H9 (cell line): ENCODE results near the gene CEP128. TPM values are rescaled to one million over a fixed set of nuclear protein-coding genes. Genes with fewer than 3 reads are reported as not detected.

ENCODE experiments used
- DNase-seq: peaks from one replicate; pipeline ENCODE4 v3.0.0-alpha.2; 2017
- H2AFZ ChIP-seq: one replicate; pipeline ENCODE4 v1.6.1; 2013; ENCODE audit warnings: mild to moderate bottlenecking, low read length, control low read depth, moderate library complexity
- H2AK5ac ChIP-seq: 2 replicates; pipeline ENCODE4 v1.6.1; 2013; ENCODE audit warnings: low read length, control low read depth, mixed read lengths; ENCODE audit not compliant: insufficient read length
- H2BK120ac ChIP-seq: one replicate; pipeline ENCODE4 v1.6.1; 2013; ENCODE audit warnings: low read depth, mild to moderate bottlenecking, low read length, control low read depth, inconsistent platforms; ENCODE audit not compliant: poor library complexity, severe bottlenecking
- H2BK12ac ChIP-seq: 2 replicates; pipeline ENCODE4 v1.6.1; 2013; ENCODE audit warnings: low read length, control low read depth, mixed read lengths, low read depth; ENCODE audit not compliant: insufficient read length
- H2BK15ac ChIP-seq: 2 replicates; pipeline ENCODE4 v1.6.1; 2013; ENCODE audit warnings: low read depth, low read length, control low read depth
- H2BK20ac ChIP-seq: one replicate; pipeline ENCODE4 v1.6.1; 2013; ENCODE audit warnings: low read depth, mild to moderate bottlenecking, low read length, control low read depth, inconsistent platforms; ENCODE audit not compliant: poor library complexity, severe bottlenecking
- H2BK5ac ChIP-seq: 2 replicates; pipeline ENCODE4 v1.6.1; 2013; ENCODE audit warnings: low read length, control low read depth, mixed read lengths; ENCODE audit not compliant: insufficient read length
- H3K14ac ChIP-seq: 2 replicates; pipeline ENCODE4 v1.6.1; 2013; ENCODE audit warnings: low read length, control low read depth; ENCODE audit not compliant: insufficient read depth
- H3K18ac ChIP-seq: 2 replicates; pipeline ENCODE4 v1.6.1; 2013; ENCODE audit warnings: low read depth, mild to moderate bottlenecking, mixed read lengths, low read length, control low read depth; ENCODE audit not compliant: insufficient read length
- H3K23ac ChIP-seq: 2 replicates; pipeline ENCODE4 v1.6.1; 2013; ENCODE audit warnings: low read length, control low read depth, mixed read lengths, low read depth; ENCODE audit not compliant: insufficient read length
- H3K23me2 ChIP-seq: 2 replicates; pipeline ENCODE4 v1.6.1; 2013; ENCODE audit warnings: low read depth, mild to moderate bottlenecking, mixed read lengths, low read length, control low read depth; ENCODE audit not compliant: insufficient read length, poor library complexity, severe bottlenecking
- H3K27ac ChIP-seq: 2 replicates; pipeline ENCODE4 v1.5.1; 2013; ENCODE audit warnings: low read length, control low read depth, mixed read lengths, low read depth; ENCODE audit not compliant: insufficient read length
- H3K27me3 ChIP-seq: 2 replicates; pipeline ENCODE4 v1.6.1; 2013; ENCODE audit warnings: low read length, control low read depth, inconsistent platforms; ENCODE audit not compliant: insufficient read depth
- H3K4ac ChIP-seq: 2 replicates; pipeline ENCODE4 v1.6.1; 2013; ENCODE audit warnings: low read depth, mild to moderate bottlenecking, control low read depth, inconsistent platforms, low read length, moderate library complexity
- H3K4me1 ChIP-seq: 2 replicates; pipeline ENCODE4 v1.6.1; 2013; ENCODE audit warnings: low read length, control low read depth, inconsistent platforms; ENCODE audit not compliant: insufficient read depth
- H3K4me2 ChIP-seq: 2 replicates; pipeline ENCODE4 v1.6.1; 2013; ENCODE audit warnings: low read length, control low read depth, mixed read lengths; ENCODE audit not compliant: insufficient read length, insufficient read depth
- H3K56ac ChIP-seq: 2 replicates; pipeline ENCODE4 v1.6.1; 2013; ENCODE audit warnings: low read depth, mild to moderate bottlenecking, mixed read lengths, low read length, control low read depth; ENCODE audit not compliant: insufficient read length
- H3K79me1 ChIP-seq: 2 replicates; pipeline ENCODE4 v1.6.1; 2013; ENCODE audit warnings: low read depth, mild to moderate bottlenecking, moderate library complexity, low read length, control low read depth, inconsistent platforms; ENCODE audit not compliant: insufficient read depth, poor library complexity, severe bottlenecking
- H3K79me2 ChIP-seq: 2 replicates; pipeline ENCODE4 v1.6.1; 2013; ENCODE audit warnings: low read length, control low read depth, inconsistent platforms; ENCODE audit not compliant: insufficient read depth
- H3K9ac ChIP-seq: 2 replicates; pipeline ENCODE4 v1.6.1; 2013; ENCODE audit warnings: low read length, control low read depth, mixed read lengths; ENCODE audit not compliant: insufficient read length; ENCODE audit errors: extremely low read depth
- H3K9me3 ChIP-seq: one replicate; pipeline ENCODE4 v1.6.1; 2013; ENCODE audit warnings: low read depth, low read length, inconsistent platforms; ENCODE audit not compliant: control insufficient read depth
- H3T11ph ChIP-seq: one replicate; pipeline ENCODE4 v1.6.1; 2013; ENCODE audit warnings: mild to moderate bottlenecking, low read length, control low read depth, inconsistent platforms
- H4K20me1 ChIP-seq: one replicate; pipeline ENCODE4 v1.6.1; 2013; ENCODE audit not compliant: control insufficient read depth, insufficient read length, insufficient read depth
- H4K5ac ChIP-seq: 2 replicates; pipeline ENCODE4 v1.6.1; 2013; ENCODE audit warnings: low read depth, mild to moderate bottlenecking, mixed read lengths, low read length, control low read depth; ENCODE audit not compliant: insufficient read length
- H4K8ac ChIP-seq: replicated peaks from 2 replicates; pipeline ENCODE4 v1.6.1; 2013; ENCODE audit warnings: low read length, control low read depth, mixed read lengths, low read depth; ENCODE audit not compliant: insufficient read length
- H4K91ac ChIP-seq: 2 replicates; pipeline ENCODE4 v1.6.1; 2013; ENCODE audit warnings: low read depth, mild to moderate bottlenecking, moderate library complexity, mixed read lengths, low read length, control low read depth; ENCODE audit not compliant: insufficient read length
- H3K27ac Mint-ChIP-seq, 3 experiments: 2 replicates in 2 of 3; 3 replicates in 1 of 3; pipeline ENCODE4 v1.8.0; 2020 to 2021; ENCODE audit warnings: mixed read lengths in 3 of 3, mild to moderate bottlenecking in 1 of 3, moderate library complexity in 1 of 3
- H3K27me3 Mint-ChIP-seq: 2 replicates; pipeline ENCODE4 v1.8.0; 2021; ENCODE audit warnings: low read depth, mild to moderate bottlenecking, moderate library complexity, mixed read lengths
- H3K36me3 Mint-ChIP-seq, 3 experiments: 2 replicates in 2 of 3; 3 replicates in 1 of 3; pipeline ENCODE4 v1.8.0; 2020 to 2021; ENCODE audit warnings: low read depth in 3 of 3, mixed read lengths in 3 of 3; ENCODE audit not compliant: insufficient read depth in 1 of 3
- H3K4me1 Mint-ChIP-seq, 2 experiments: 2 replicates each; pipeline ENCODE4 v1.8.0; 2020; ENCODE audit warnings: mixed read lengths in 2 of 2
- H3K4me3 Mint-ChIP-seq, 2 experiments: 2 replicates in 1 of 2; 3 replicates in 1 of 2; pipeline ENCODE4 v1.8.0; 2020 to 2021; ENCODE audit warnings: mild to moderate bottlenecking in 2 of 2, mixed read lengths in 2 of 2, moderate library complexity in 1 of 2
- H3K9me3 Mint-ChIP-seq, 2 experiments: 2 replicates in 1 of 2; 3 replicates in 1 of 2; pipeline ENCODE4 v1.8.0; 2020; ENCODE audit warnings: mild to moderate bottlenecking in 2 of 2, mixed read lengths in 2 of 2, moderate library complexity in 1 of 2
- WGBS: extraction: QIAGEN DNeasy Blood & Tissue Kit; methylation state at CpG from one replicate; pipeline ENCODE4 v1.1.7; 2013; ENCODE audit warnings: missing lambda C conversion rate, low lambda C conversion rate, mixed read lengths; ENCODE audit not compliant: insufficient read length; ENCODE audit errors: extremely low coverage; 5-methylcytosine and 5-hydroxymethylcytosine counted together
- total RNA-seq: library from RNA; stranded (reverse); gene quantifications from 2 replicates; pipeline ENCODE4 v1.2.1, GENCODE V29; 2021
- TF ChIP-seq, protein P1 (sequence below): fragments of 200-600 bp; sonication (generic); conservative IDR thresholded peaks from 3 replicates; pipeline ENCODE4 v1.8.0; 2021; ENCODE audit warnings: antibody characterized with exemption, mild to moderate bottlenecking

The CEP128 gene
- total RNA-seq, 1 experiment from 2014 or later = 16.3 TPM

DNA sequence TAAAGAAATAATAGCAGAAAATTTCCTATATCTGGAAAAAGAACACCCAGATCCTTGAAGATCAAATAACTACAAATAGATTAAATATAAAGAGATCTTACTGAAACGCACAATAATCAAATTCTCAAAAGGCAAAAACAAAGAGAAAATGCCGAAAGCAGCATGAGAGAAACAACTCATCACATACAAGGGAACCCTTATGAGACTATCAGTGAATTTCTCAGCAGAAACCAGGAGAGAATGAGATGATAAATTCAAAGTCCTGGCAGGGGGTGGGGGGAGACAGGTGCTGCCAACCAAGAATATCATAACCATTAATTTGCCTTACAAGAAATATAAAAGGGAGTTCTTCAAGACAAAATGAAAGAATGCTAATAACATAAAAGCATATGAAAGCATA, 73.7 kb downstream of the CEP128 start:
- Histone ChIP-seq H3K56ac (no peak overlapping the region), H2BK15ac (no peak overlapping the region), H3K23ac (no peak overlapping the region), H3K9me3 (no peaks in the 10 kb centered on the region), H2BK12ac (no peak overlapping the region), H3K9ac (no peak overlapping the region), H2BK20ac (no peak overlapping the region), H2BK120ac (no peak overlapping the region), H3K4me2 (no peak overlapping the region), H3T11ph (no peak overlapping the region), H3K23me2 (no peaks in the 10 kb centered on the region), H2BK5ac (no peak overlapping the region), H3K14ac (no peak overlapping the region), H2AK5ac (no peak overlapping the region), H4K20me1 (no peaks in the 10 kb centered on the region), H4K91ac (no peak overlapping the region), H2AFZ (no peak overlapping the region), H3K4me1 (no peaks in the 10 kb centered on the region), H4K8ac (no peak overlapping the region), H3K27me3 (no peaks in the 10 kb centered on the region), H3K27ac (no peak overlapping the region), H3K4ac (no peak overlapping the region), H4K5ac (no peak overlapping the region), H3K18ac (no peak overlapping the region), H3K79me2 (no peaks in the 10 kb centered on the region), H3K79me1 (no peaks in the 10 kb centered on the region)
- Mint-ChIP-seq H3K4me1 (no peaks in the 10 kb centered on the region), H3K27ac (no peak overlapping the region), H3K36me3 (peaks cover 20 to 48% (median 24%) of the 10 kb centered on the region in 3 experiments), H3K9me3 (peaks cover 23 to 24% of the 10 kb centered on the region in 2 experiments), H3K4me3 (no peak overlapping the region), H3K27me3 (no peaks in the 10 kb centered on the region)
- DNase-seq = no peak
- TF ChIP-seq, protein P1, sequence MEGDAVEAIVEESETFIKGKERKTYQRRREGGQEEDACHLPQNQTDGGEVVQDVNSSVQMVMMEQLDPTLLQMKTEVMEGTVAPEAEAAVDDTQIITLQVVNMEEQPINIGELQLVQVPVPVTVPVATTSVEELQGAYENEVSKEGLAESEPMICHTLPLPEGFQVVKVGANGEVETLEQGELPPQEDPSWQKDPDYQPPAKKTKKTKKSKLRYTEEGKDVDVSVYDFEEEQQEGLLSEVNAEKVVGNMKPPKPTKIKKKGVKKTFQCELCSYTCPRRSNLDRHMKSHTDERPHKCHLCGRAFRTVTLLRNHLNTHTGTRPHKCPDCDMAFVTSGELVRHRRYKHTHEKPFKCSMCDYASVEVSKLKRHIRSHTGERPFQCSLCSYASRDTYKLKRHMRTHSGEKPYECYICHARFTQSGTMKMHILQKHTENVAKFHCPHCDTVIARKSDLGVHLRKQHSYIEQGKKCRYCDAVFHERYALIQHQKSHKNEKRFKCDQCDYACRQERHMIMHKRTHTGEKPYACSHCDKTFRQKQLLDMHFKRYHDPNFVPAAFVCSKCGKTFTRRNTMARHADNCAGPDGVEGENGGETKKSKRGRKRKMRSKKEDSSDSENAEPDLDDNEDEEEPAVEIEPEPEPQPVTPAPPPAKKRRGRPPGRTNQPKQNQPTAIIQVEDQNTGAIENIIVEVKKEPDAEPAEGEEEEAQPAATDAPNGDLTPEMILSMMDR = no peak
- no CpG with 5 or more reads among the region's 2 CpGs for WGBS
